PC-9 (cell line): Measurements from ENCODE around the gene ELL2. TPM values are rescaled to one million over a fixed set of nuclear protein-coding genes. Genes with fewer than 3 reads are reported as not detected.

Experiments used
- BruUV-seq: library from RNA; stranded (reverse); fragments of 400-500 nt; replicated peaks from 2 replicates; lab custom pipeline; 2021; lab: Mats Ljungman, UMichigan
- CTCF ChIA-PET: fragments of 300-600 bp; sonication (Branson Sonifier 250); formaldehyde crosslinking; loops from one replicate; lab custom pipeline; 2022; ENCODE audit warnings: antibody characterized with exemption; lab: Charles Lee
- POLR2A ChIA-PET: fragments of 300-600 bp; sonication (Branson Sonifier 250); formaldehyde crosslinking; loops from one replicate; lab custom pipeline; 2022; ENCODE audit warnings: antibody characterized with exemption; ENCODE audit not compliant: unreplicated experiment; lab: Charles Lee
- DNase-seq, 2 experiments: peaks; one replicate each; pipeline versions ENCODE4 v3.0.0 to v3.0.0-alpha.2; 2015 to 2022; ENCODE audit warnings: mixed read lengths in 1 of 2
- H2AFZ ChIP-seq: fragments of 200-600 bp; sonication (generic); 2 replicates; pipeline ENCODE4 v1.8.1; 2017; ENCODE audit warnings: antibody characterized with exemption
- H3F3A ChIP-seq: fragments of 200-600 bp; sonication (generic); 2 replicates; pipeline ENCODE4 v1.8.1; 2017; ENCODE audit warnings: antibody characterized with exemption, mild to moderate bottlenecking, low read depth; ENCODE audit not compliant: insufficient read depth
- H3K27ac ChIP-seq: fragments of 200-600 bp; sonication (generic); 2 replicates; pipeline ENCODE4 v1.6.1; 2016; ENCODE audit warnings: mixed run types
- H3K27me3 ChIP-seq: fragments of 200-600 bp; sonication (generic); 2 replicates; pipeline ENCODE4 v1.6.1; 2016; ENCODE audit warnings: low read depth, mixed run types; ENCODE audit not compliant: insufficient read depth
- H3K36me3 ChIP-seq: fragments of 200-600 bp; sonication (generic); 2 replicates; pipeline ENCODE4 v1.6.1; 2016; ENCODE audit warnings: low read depth, mixed run types
- H3K4me1 ChIP-seq: fragments of 200-600 bp; sonication (generic); replicated peaks from 2 replicates; pipeline ENCODE4 v1.6.1; 2016; ENCODE audit warnings: mixed run types; ENCODE audit not compliant: insufficient read depth
- H3K4me2 ChIP-seq: fragments of 200-600 bp; sonication (generic); 2 replicates; pipeline ENCODE4 v1.6.1; 2017; ENCODE audit warnings: mixed run types
- H3K4me3 ChIP-seq: fragments of 200-600 bp; sonication (generic); 2 replicates; pipeline ENCODE4 v1.6.1; 2016; ENCODE audit warnings: mixed run types
- H3K79me2 ChIP-seq: fragments of 200-600 bp; sonication (generic); 2 replicates; pipeline ENCODE4 v1.6.1; 2017; ENCODE audit warnings: low read depth, mixed run types
- H3K9me2 ChIP-seq: fragments of 200-600 bp; sonication (generic); 2 replicates; pipeline ENCODE4 v1.8.1; 2017; ENCODE audit warnings: mild to moderate bottlenecking; ENCODE audit not compliant: insufficient read depth
- H3K9me3 ChIP-seq: fragments of 200-600 bp; sonication (generic); 2 replicates; pipeline ENCODE4 v1.8.1; 2016; ENCODE audit warnings: low read depth; ENCODE audit not compliant: insufficient read depth
- H4K20me1 ChIP-seq: fragments of 200-600 bp; sonication (generic); 2 replicates; pipeline ENCODE4 v1.8.1; 2017; ENCODE audit not compliant: insufficient read depth
- EZH2 ChIP-seq: fragments of 200-600 bp; sonication (generic); IDR thresholded peaks from 2 replicates; pipeline ENCODE4 v1.8.0; 2017; ENCODE audit warnings: antibody characterized with exemption, low read depth
- intact Hi-C: fragments of 100-400 bp; cut with micrococcal nuclease; formaldehyde crosslinking; loops from one replicate; pipeline ENCODE4 v1.10.0; 2022; ENCODE audit not compliant: unreplicated experiment
- total RNA-seq: library from RNA; stranded (reverse); gene quantifications from 2 replicates; pipeline ENCODE4 v1.2.3, GENCODE V29; 2021
- TF ChIP-seq, protein P1 (sequence below): fragments of 200-600 bp; sonication (generic); conservative IDR thresholded peaks from 2 replicates; pipeline ENCODE4 v1.6.1; 2017; ENCODE audit warnings: mixed run types, antibody characterized with exemption, mild to moderate bottlenecking, moderate library complexity

ELL2 gene
- total RNA-seq, 1 experiment from 2014 or later, result 25.5 TPM

DNA sequence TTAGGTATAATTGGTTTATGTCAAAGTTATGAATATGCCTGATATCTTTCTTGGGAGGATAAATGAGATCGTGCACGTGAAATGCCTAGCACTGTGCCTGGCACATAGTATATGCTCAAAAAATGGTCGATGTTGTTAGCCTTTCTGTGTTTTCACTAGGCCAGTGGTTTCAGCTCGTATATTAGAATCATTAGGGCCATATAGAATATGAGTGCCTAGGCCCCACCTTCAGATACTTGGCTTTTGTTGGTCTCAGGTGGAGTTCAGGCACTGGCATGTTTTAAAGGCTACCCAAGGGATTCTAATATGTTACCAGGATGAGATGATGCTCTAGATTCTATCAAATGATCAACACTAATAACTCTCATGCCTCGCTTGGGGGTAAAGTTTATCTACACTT is 56.8 kb downstream of the ELL2 start:
- H3K36me3 ChIP-seq, result peaks cover 11% of the 10 kb centered on the region; the same call in 1 of the 2 replicates
- intact Hi-C loops, result no loop called here
- ChIA-PET CTCF (no interaction called here), POLR2A (no interaction called here)
- no peak overlapping the region for H3K4me3 ChIP-seq
- no peaks in the 10 kb centered on the region for H3F3A ChIP-seq
- no peaks in the 10 kb centered on the region for H3K9me2 ChIP-seq
- no TSS peak for BruUV-seq
- no peak for DNase-seq
- no peaks in the 10 kb centered on the region for H3K27me3 ChIP-seq
- no peak overlapping the region for H3K27ac ChIP-seq
- no peaks in the 10 kb centered on the region for H3K9me3 ChIP-seq
- H3K79me2 ChIP-seq, result no peaks in the 10 kb centered on the region
- TF ChIP-seq, protein P1, sequence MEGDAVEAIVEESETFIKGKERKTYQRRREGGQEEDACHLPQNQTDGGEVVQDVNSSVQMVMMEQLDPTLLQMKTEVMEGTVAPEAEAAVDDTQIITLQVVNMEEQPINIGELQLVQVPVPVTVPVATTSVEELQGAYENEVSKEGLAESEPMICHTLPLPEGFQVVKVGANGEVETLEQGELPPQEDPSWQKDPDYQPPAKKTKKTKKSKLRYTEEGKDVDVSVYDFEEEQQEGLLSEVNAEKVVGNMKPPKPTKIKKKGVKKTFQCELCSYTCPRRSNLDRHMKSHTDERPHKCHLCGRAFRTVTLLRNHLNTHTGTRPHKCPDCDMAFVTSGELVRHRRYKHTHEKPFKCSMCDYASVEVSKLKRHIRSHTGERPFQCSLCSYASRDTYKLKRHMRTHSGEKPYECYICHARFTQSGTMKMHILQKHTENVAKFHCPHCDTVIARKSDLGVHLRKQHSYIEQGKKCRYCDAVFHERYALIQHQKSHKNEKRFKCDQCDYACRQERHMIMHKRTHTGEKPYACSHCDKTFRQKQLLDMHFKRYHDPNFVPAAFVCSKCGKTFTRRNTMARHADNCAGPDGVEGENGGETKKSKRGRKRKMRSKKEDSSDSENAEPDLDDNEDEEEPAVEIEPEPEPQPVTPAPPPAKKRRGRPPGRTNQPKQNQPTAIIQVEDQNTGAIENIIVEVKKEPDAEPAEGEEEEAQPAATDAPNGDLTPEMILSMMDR, result no peak
- no peak overlapping the region for H3K4me2 ChIP-seq
- H3K4me1 ChIP-seq, result peaks cover 15% of the 10 kb centered on the region
- no peak overlapping the region for H2AFZ ChIP-seq
- no peaks in the 10 kb centered on the region for H4K20me1 ChIP-seq

DNA sequence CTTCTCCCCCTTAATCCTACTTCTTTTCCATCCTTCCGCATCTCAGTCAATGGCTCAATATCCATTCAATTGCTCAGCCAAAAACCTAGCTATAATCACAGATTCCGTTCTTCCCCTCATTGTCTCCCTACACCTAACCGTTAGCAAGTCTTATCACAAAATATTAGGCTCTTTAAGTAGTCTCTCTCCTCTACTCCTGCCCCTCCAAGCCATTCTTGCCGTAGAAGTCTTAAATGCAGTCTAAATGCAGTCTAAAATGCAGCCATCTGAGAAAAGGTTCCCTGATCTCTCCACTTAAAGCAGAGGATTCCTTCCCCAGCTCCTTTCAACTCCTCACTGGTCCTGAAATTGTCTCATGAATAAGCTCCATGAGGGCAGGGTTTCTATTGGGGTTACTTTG is 57.8 kb downstream of the ELL2 start:
- intact Hi-C loops, result no loop called here
- H3K4me2 ChIP-seq, result no peak overlapping the region
- peaks cover 6% of the 10 kb centered on the region for H3K4me1 ChIP-seq
- no TSS peak for BruUV-seq
- no peaks in the 10 kb centered on the region for H4K20me1 ChIP-seq
- no peaks in the 10 kb centered on the region for H3K9me2 ChIP-seq
- no peak for DNase-seq
- CTCF ChIA-PET, result no interaction called here
- H3K9me3 ChIP-seq, result no peaks in the 10 kb centered on the region
- H3K27ac ChIP-seq, result no peak overlapping the region
- POLR2A ChIA-PET, result no interaction called here
- peaks cover 14% of the 10 kb centered on the region; the same call in 1 of the 2 replicates for H3K36me3 ChIP-seq
- H2AFZ ChIP-seq, result no peak overlapping the region
- no peaks in the 10 kb centered on the region for H3F3A ChIP-seq
- H3K4me3 ChIP-seq, result no peak overlapping the region
- no peaks in the 10 kb centered on the region for H3K27me3 ChIP-seq
- H3K79me2 ChIP-seq, result no peaks in the 10 kb centered on the region
- TF ChIP-seq, protein P1, result no peak
- no peak for TF ChIP-seq EZH2

DNA sequence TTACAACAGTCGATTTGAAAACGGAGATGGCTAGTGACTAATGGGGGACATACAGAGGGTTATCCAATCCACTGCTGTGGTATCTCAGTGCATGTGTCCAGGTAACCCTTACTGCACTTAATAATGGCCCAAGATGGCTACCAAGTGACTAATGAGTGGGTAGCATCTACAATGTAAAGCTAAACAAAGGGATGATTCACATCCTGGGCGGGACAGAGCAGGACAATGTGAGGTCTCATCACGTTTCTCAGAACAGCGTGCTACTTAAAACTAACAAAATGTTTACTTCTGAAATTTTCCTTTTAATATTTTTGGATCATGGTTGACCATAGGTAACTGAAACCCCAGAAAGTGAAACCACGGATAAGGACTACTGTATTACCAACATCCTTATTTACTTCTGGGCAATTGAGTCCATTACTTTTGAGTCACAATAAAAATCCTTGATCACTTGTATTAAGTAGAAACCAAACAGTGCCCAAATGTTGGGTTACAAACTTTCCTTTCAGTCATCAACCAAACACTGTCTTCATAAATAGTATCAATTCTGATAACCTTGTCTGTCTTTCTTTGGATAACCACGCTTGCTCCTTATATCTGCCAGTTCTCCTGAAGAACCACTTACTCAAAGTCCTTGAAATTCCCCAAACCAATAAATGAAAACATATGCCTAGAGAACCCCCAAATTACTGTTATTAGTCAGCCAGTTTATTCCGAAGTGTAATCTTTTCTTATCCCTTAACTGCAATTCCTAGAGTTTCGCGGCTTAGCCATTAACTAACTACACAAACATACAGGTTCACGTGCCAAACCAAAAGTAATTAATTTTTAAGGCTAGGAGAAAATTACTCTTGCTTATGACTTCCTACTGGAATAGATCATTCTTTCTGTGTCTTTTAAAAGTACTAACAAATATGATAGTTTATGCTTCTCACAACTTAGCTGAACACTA is 59.7 kb downstream of the ELL2 start:
- intact Hi-C loops, result no loop called here
- no peaks in the 10 kb centered on the region for H3K27me3 ChIP-seq
- peaks cover 14% of the 10 kb centered on the region for H3K36me3 ChIP-seq
- H3F3A ChIP-seq, result no peaks in the 10 kb centered on the region
- CTCF ChIA-PET, result no interaction called here
- no peak overlapping the region for H3K27ac ChIP-seq
- H3K79me2 ChIP-seq, result no peaks in the 10 kb centered on the region
- TF ChIP-seq EZH2, result no peak
- TF ChIP-seq, protein P1, result no peak
- H2AFZ ChIP-seq, result no peak overlapping the region
- DNase-seq, result no peak
- POLR2A ChIA-PET, result no interaction called here
- H3K4me3 ChIP-seq, result no peak overlapping the region
- H3K4me2 ChIP-seq, result no peak overlapping the region
- no peaks in the 10 kb centered on the region for H3K4me1 ChIP-seq
- H4K20me1 ChIP-seq, result no peaks in the 10 kb centered on the region
- BruUV-seq, result no TSS peak
- no peaks in the 10 kb centered on the region for H3K9me3 ChIP-seq
- no peaks in the 10 kb centered on the region for H3K9me2 ChIP-seq
